K562 (cell line): ENCODE data around the gene DPH6. TPM values are rescaled to one million over a fixed set of nuclear protein-coding genes. Genes with fewer than 3 reads are reported as not detected.

ENCODE experiments used
- BRCA1 ChIP-seq, 2 experiments: fragments of 450-650 bp in 1 of 2; sonication (generic) in 1 of 2; formaldehyde crosslinking in 1 of 2; IDR thresholded peaks; 2 replicates each; pipeline versions ENCODE4 v1.5.0 to v1.6.1; 2017 to 2020; ENCODE audit warnings: mild to moderate bottlenecking in 1 of 2, missing genetic modification reagents in 1 of 2
- CBX3 ChIP-seq, 2 experiments: IDR thresholded peaks; 1 replicate in 1 of 2; 2 replicates in 1 of 2; pipeline ENCODE4 v1.6.1; 2012; ENCODE audit warnings: inconsistent platforms in 2 of 2, low read length in 2 of 2, borderline replicate concordance in 1 of 2, control low read depth in 1 of 2
- ETS2 ChIP-seq: IDR thresholded peaks from 2 replicates; pipeline ENCODE4 v1.6.1; 2016; ENCODE audit warnings: borderline replicate concordance, missing genetic modification characterization, mild to moderate bottlenecking, moderate library complexity, missing compliant biosample characterization; ENCODE audit not compliant: poor library complexity, severe bottlenecking
- KLF10 ChIP-seq: fragments of 250-450 bp; sonication (Bioruptor Pico); IDR thresholded peaks from 2 replicates; pipeline ENCODE4 v1.6.1; 2021; ENCODE audit warnings: matching md5 sums
- MAZ ChIP-seq, 2 experiments: fragments of 450-650 bp in 1 of 2; sonication (generic) in 1 of 2; formaldehyde crosslinking; IDR thresholded peaks in 1 of 2; conservative IDR thresholded peaks in 1 of 2; 2 replicates each; pipeline versions ENCODE4 v1.4.0 to v1.5.0; 2020; ENCODE audit warnings: mild to moderate bottlenecking in 1 of 2, missing genetic modification reagents in 1 of 2
- MCM7 ChIP-seq, 2 experiments: fragments of 450-650 bp; IDR thresholded peaks; 2 replicates each; pipeline ENCODE4 v1.6.1; 2016 to 2018
- MXI1 ChIP-seq: IDR thresholded peaks from 2 replicates; pipeline ENCODE4 v1.6.1; 2011; ENCODE audit warnings: low read depth, mild to moderate bottlenecking, improper control_type of control experiment, low read length
- NBN ChIP-seq: fragments of 450-650 bp; IDR thresholded peaks from 2 replicates; pipeline ENCODE4 v1.6.1; 2016; ENCODE audit warnings: low read depth, mild to moderate bottlenecking
- POLR2AphosphoS5 ChIP-seq: IDR thresholded peaks from 2 replicates; pipeline ENCODE4 v1.6.1; 2011; ENCODE audit warnings: mild to moderate bottlenecking, low read depth, low read length, moderate library complexity; ENCODE audit not compliant: control insufficient read depth, insufficient read depth
- POLR2B ChIP-seq: fragments of 450-650 bp; IDR thresholded peaks from 2 replicates; pipeline ENCODE4 v1.6.1; 2018; ENCODE audit warnings: low read depth; ENCODE audit not compliant: partially characterized antibody
- PTTG1 ChIP-seq: fragments of 450-650 bp; IDR thresholded peaks from 2 replicates; pipeline ENCODE4 v1.6.1; 2016; ENCODE audit warnings: low read depth, mild to moderate bottlenecking, missing genetic modification characterization, missing compliant biosample characterization
- RERE ChIP-seq: sonication (generic); formaldehyde crosslinking; IDR thresholded peaks from 2 replicates; pipeline ENCODE4 v1.8.0; 2023; ENCODE audit warnings: missing genetic modification reagents, mild to moderate bottlenecking, borderline replicate concordance
- SAFB2 ChIP-seq: fragments of 200-400 bp; formaldehyde crosslinking; IDR thresholded peaks from 2 replicates; pipeline ENCODE4 v1.6.1; 2018; ENCODE audit warnings: borderline replicate concordance, low read length, low read depth, moderate library complexity; ENCODE audit not compliant: severe bottlenecking
- SMARCE1 ChIP-seq: fragments of 450-650 bp; IDR thresholded peaks from 2 replicates; pipeline ENCODE4 v1.7.1; 2016; ENCODE audit warnings: mild to moderate bottlenecking
- ZBTB2 ChIP-seq: fragments of 450-650 bp; IDR thresholded peaks from 2 replicates; pipeline ENCODE4 v1.6.1; 2016; ENCODE audit warnings: antibody characterized with exemption
- ZNF282 ChIP-seq: sonication (generic); formaldehyde crosslinking; IDR thresholded peaks from 2 replicates; pipeline ENCODE4 v1.8.1; 2023; ENCODE audit warnings: missing genetic modification reagents
- ZNF583 ChIP-seq: fragments of 250-450 bp; sonication (Bioruptor Pico); IDR thresholded peaks from 2 replicates; pipeline ENCODE4 v1.4.0; 2020
- ZNF586 ChIP-seq: fragments of 450-650 bp; formaldehyde crosslinking; conservative IDR thresholded peaks from 2 replicates; pipeline ENCODE4 v1.4.0; 2020; ENCODE audit warnings: mild to moderate bottlenecking, moderate library complexity
- ZNF830 ChIP-seq: fragments of 250-450 bp; sonication (Bioruptor Pico); IDR thresholded peaks from 2 replicates; pipeline ENCODE4 v1.5.0; 2021; ENCODE audit warnings: mild to moderate bottlenecking
- polyA plus RNA-seq, 8 experiments: library from polyadenylated mRNA; depleted of rRNA in 4 of 8; stranded (reverse) in 5 of 8; unstranded in 3 of 8; fragments of >200 nt; fragmentation: Nextera tagmentation in 2 of 8; fragmentation: Illumina TruSeq in 1 of 8; extraction: Ambion mirVana in 2 of 8; extraction: Trizol in 1 of 8; gene quantifications; 2 replicates each; pipeline versions ENCODE4 v1.2.1 to v1.2.3, GENCODE V29; 2011 to 2014; ENCODE audit warnings: inconsistent platforms in 1 of 8, missing spikeins in 1 of 8
- total RNA-seq, 7 experiments: library from RNA; depleted of rRNA in 6 of 7; stranded (reverse); fragments of >200 nt in 6 of 7; fragmentation: Illumina TruSeq in 2 of 7; extraction: Trizol in 2 of 7; gene quantifications; 2 replicates each; pipeline versions ENCODE4 v1.2.1 to v1.2.3, GENCODE V29; 2011 to 2021; ENCODE audit warnings: low replicate concordance in 1 of 7
- TF ChIP-seq, protein P1 (sequence below): fragments of 450-650 bp; formaldehyde crosslinking; IDR thresholded peaks from 2 replicates; pipeline ENCODE4 v1.4.0; 2020; ENCODE audit warnings: mild to moderate bottlenecking, moderate library complexity
- TF ChIP-seq, protein P2 (sequence below): fragments of 250-450 bp; sonication (Bioruptor Pico); IDR thresholded peaks from 2 replicates; pipeline ENCODE4 v1.8.0; 2021; ENCODE audit warnings: moderate library complexity, mild to moderate bottlenecking, inconsistent platforms

DPH6 gene
- total and polyA plus RNA-seq, 9 of the 15 experiments (the other 6 are each of a cell fraction or from before 2014, with no cell fraction given) = 10.1 to 69.1 (median 18.8) TPM

DNA sequence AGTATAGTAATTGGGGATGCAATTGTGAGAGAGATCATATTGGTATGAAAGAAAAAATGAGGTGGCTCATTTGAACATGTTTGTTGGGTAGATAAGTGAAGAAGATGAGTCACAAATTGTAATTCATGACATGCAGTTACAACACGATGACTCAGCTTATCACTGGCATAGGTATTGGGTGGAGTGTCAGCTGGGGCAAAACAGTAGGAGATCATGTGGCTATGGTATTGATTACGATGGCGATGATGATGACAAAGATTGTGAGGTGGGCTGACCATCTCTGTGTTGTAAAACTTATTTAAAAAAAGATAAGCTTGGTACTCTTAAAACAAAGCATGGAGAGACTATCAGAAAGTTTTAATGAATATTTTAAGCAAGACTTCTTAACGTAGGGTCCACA lies 11.6 kb upstream of the DPH6 start (continued):
- TF ChIP-seq RERE (CRISPR knock-in tag) (no peak), MXI1 (0 out of 2 replicates have a peak, but pooled peaks have one; percentile 11), POLR2B (no peak), BRCA1 (IDR thresholded peaks at IDR 0.05) (no peak), BRCA1 (CRISPR knock-in tag; IDR thresholded peaks at IDR 0.05) (no peak), SMARCE1 (peak; percentile 100), KLF10 (CRISPR knock-in tag) (no peak), ZNF830 (CRISPR knock-in tag) (no peak), ZNF583 (CRISPR knock-in tag) (no peak), MAZ (CRISPR knock-in tag; conservative IDR thresholded peaks at IDR 0.05 in 1 of 2, IDR thresholded peaks at IDR 0.05 in 1 of 2) (peak in 1 of 2 experiments; percentile 46; a peak in 2 of 4 replicates), NBN (peak; percentile 78), ZNF586 (CRISPR knock-in tag) (no peak), SAFB2 (no peak), ETS2 (tag) (no peak), ZBTB2 (peak; percentile 91), MCM7 (IDR thresholded peaks at IDR 0.05) (no peak), CBX3 (IDR thresholded peaks at IDR 0.05; ENCODE audit: borderline replicate concordance in 1 of 2, low read length in 2 of 2) (peak in 1 of 2 experiments; percentile 45; a peak in 1 of 3 replicates), ZNF282 (CRISPR knock-in tag) (no peak), PTTG1 (tag) (no peak), POLR2AphosphoS5 (peak; percentile 69; the same call in 1 of the 2 replicates)
- TF ChIP-seq, protein P1, sequence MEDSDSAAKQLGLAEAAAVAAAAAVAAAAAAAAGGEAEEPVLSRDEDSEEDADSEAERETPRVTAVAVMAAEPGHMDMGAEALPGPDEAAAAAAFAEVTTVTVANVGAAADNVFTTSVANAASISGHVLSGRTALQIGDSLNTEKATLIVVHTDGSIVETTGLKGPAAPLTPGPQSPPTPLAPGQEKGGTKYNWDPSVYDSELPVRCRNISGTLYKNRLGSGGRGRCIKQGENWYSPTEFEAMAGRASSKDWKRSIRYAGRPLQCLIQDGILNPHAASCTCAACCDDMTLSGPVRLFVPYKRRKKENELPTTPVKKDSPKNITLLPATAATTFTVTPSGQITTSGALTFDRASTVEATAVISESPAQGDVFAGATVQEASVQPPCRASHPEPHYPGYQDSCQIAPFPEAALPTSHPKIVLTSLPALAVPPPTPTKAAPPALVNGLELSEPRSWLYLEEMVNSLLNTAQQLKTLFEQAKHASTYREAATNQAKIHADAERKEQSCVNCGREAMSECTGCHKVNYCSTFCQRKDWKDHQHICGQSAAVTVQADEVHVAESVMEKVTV = no peak
- TF ChIP-seq, protein P2, sequence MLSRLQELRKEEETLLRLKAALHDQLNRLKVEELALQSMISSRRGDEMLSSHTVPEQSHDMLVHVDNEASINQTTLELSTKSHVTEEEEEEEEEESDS (CRISPR knock-in tag) = no peak
